Activated CD4-positive, alpha-beta T cell treated with anti-CD3 and anti-CD28 coated beads, Interleukin-2, amount 10 ng/mL, durations not matched to agents 7 days and 5 days (primary cell): Measurements from ENCODE around the gene SI. TPM values are rescaled to one million over a fixed set of nuclear protein-coding genes. Genes with fewer than 3 reads are reported as not detected.

Experiments
- CTCF ChIA-PET: fragments of 350-600 bp; sonication (Branson Sonifier 250); formaldehyde crosslinking; loops from one replicate; lab custom pipeline; 2021; ENCODE audit warnings: antibody characterized with exemption; lab: Charles Lee
- POLR2A ChIA-PET: fragments of 350-600 bp; sonication (Branson Sonifier 250); formaldehyde crosslinking; loops from one replicate; lab custom pipeline; 2021; ENCODE audit warnings: antibody characterized with exemption; lab: Charles Lee
- DNase-seq: peaks from one replicate; pipeline ENCODE4 v3.0.0-alpha.2; 2020
- H3K27ac Mint-ChIP-seq: one replicate; pipeline ENCODE4 v1.8.0; 2021; ENCODE audit warnings: mild to moderate bottlenecking, moderate library complexity, mixed read lengths
- H3K27me3 Mint-ChIP-seq: one replicate; pipeline ENCODE4 v1.8.0; 2021; ENCODE audit warnings: mixed read lengths
- H3K36me3 Mint-ChIP-seq: one replicate; pipeline ENCODE4 v1.8.0; 2021; ENCODE audit warnings: low read depth, mixed read lengths
- H3K4me1 Mint-ChIP-seq: one replicate; pipeline ENCODE4 v1.8.0; 2021; ENCODE audit warnings: mixed read lengths
- H3K4me3 Mint-ChIP-seq: one replicate; pipeline ENCODE4 v1.8.0; 2021; ENCODE audit warnings: mild to moderate bottlenecking, moderate library complexity, mixed read lengths
- H3K9me3 Mint-ChIP-seq: one replicate; pipeline ENCODE4 v1.8.0; 2021; ENCODE audit warnings: mixed read lengths
- total RNA-seq, 2 experiments: library from RNA; stranded (reverse); gene quantifications; one replicate each; pipeline ENCODE4 v1.2.3, GENCODE V29; 2021

SI gene
- not detected for total RNA-seq

GRCh38 chr3:165078293-165078692, at the start of gene SI:
SI (minus strand) TSS chr3:165078496; CDS start chr3:165076012, 2,484 bp downstream.
- Mint-ChIP-seq H3K27me3 (no peaks in the 10 kb centered on the region), H3K4me1 (no peaks in the 10 kb centered on the region), H3K27ac (no peak within 1 kb of the TSS), H3K9me3 (peaks cover 12% of the 10 kb centered on the region), H3K36me3 (no peaks in the 10 kb centered on the region), H3K4me3 (no peak within 1 kb of the TSS)
- ChIA-PET POLR2A (no interaction called here), CTCF (no interaction called here)
- no peak for DNase-seq

GRCh38 chr3:165125836-165126235, 47.5 kb upstream of the SI start:
- peaks cover 6% of the 10 kb centered on the region for H3K9me3 Mint-ChIP-seq
- ChIA-PET CTCF (no interaction called here), POLR2A (no interaction called here)
- DNase-seq = no peak
- no peak overlapping the region for H3K4me3 Mint-ChIP-seq
- no peaks in the 10 kb centered on the region for H3K27me3 Mint-ChIP-seq
- no peaks in the 10 kb centered on the region for H3K36me3 Mint-ChIP-seq
- H3K27ac Mint-ChIP-seq = no peak overlapping the region
- no peaks in the 10 kb centered on the region for H3K4me1 Mint-ChIP-seq

GRCh38 chr3:165111401-165111800, 33.1 kb upstream of the SI start:
- Mint-ChIP-seq H3K27ac (no peak overlapping the region), H3K36me3 (no peaks in the 10 kb centered on the region), H3K4me1 (no peaks in the 10 kb centered on the region), H3K27me3 (no peaks in the 10 kb centered on the region), H3K4me3 (no peak overlapping the region), H3K9me3 (no peaks in the 10 kb centered on the region)
- ChIA-PET CTCF (no interaction called here), POLR2A (no interaction called here)
- DNase-seq = no peak

- DNase-seq = no peak
- H3K27me3 Mint-ChIP-seq = no peaks in the 10 kb centered on the region
- H3K9me3 Mint-ChIP-seq = no peaks in the 10 kb centered on the region
- no peak overlapping the region for H3K27ac Mint-ChIP-seq
- H3K4me1 Mint-ChIP-seq = no peaks in the 10 kb centered on the region
- ChIA-PET CTCF (no interaction called here), POLR2A (no interaction called here)
- no peak overlapping the region for H3K4me3 Mint-ChIP-seq
- H3K36me3 Mint-ChIP-seq = no peaks in the 10 kb centered on the region
Measured at GRCh38 chr3:165103616-165104015, 25.3 kb upstream of the SI start.

- no peak for DNase-seq
- Mint-ChIP-seq H3K27me3 (no peaks in the 10 kb centered on the region), H3K27ac (no peak overlapping the region), H3K9me3 (peaks cover 8% of the 10 kb centered on the region), H3K4me3 (no peak overlapping the region), H3K4me1 (no peaks in the 10 kb centered on the region), H3K36me3 (no peaks in the 10 kb centered on the region)
- POLR2A ChIA-PET = no interaction called here
- CTCF ChIA-PET = no interaction called here
Measured at GRCh38 chr3:165082650-165083049, 4.4 kb upstream of the SI start.

GRCh38 chr3:165081183-165081582, 2.9 kb upstream of the SI start:
- CTCF ChIA-PET = no interaction called here
- Mint-ChIP-seq H3K4me3 (no peak overlapping the region), H3K27ac (no peak overlapping the region), H3K27me3 (no peaks in the 10 kb centered on the region), H3K4me1 (no peaks in the 10 kb centered on the region), H3K36me3 (no peaks in the 10 kb centered on the region), H3K9me3 (peaks cover 12% of the 10 kb centered on the region)
- DNase-seq = no peak
- POLR2A ChIA-PET = no interaction called here

- no peaks in the 10 kb centered on the region for H3K27me3 Mint-ChIP-seq
- H3K27ac Mint-ChIP-seq = no peak overlapping the region
- H3K4me3 Mint-ChIP-seq = no peak overlapping the region
- POLR2A ChIA-PET = no interaction called here
- H3K36me3 Mint-ChIP-seq = no peaks in the 10 kb centered on the region
- H3K9me3 Mint-ChIP-seq = peaks cover 3% of the 10 kb centered on the region
- no peak for DNase-seq
- H3K4me1 Mint-ChIP-seq = no peaks in the 10 kb centered on the region
- CTCF ChIA-PET = no interaction called here
Measured at GRCh38 chr3:165075695-165076094, 2.6 kb downstream of the SI start.

- ChIA-PET CTCF (no interaction called here), POLR2A (no interaction called here)
- no peaks in the 10 kb centered on the region for H3K36me3 Mint-ChIP-seq
- H3K4me1 Mint-ChIP-seq = no peaks in the 10 kb centered on the region
- no peaks in the 10 kb centered on the region for H3K27me3 Mint-ChIP-seq
- H3K4me3 Mint-ChIP-seq = no peak overlapping the region
- no peak overlapping the region for H3K27ac Mint-ChIP-seq
- DNase-seq = no peak
- no peaks in the 10 kb centered on the region for H3K9me3 Mint-ChIP-seq
Measured at GRCh38 chr3:165070682-165071081, 7.6 kb downstream of the SI start.

- CTCF ChIA-PET = no interaction called here
- no peak overlapping the region for H3K4me3 Mint-ChIP-seq
- H3K9me3 Mint-ChIP-seq = no peaks in the 10 kb centered on the region
- no peaks in the 10 kb centered on the region for H3K27me3 Mint-ChIP-seq
- DNase-seq = no peak
- H3K27ac Mint-ChIP-seq = no peak overlapping the region
- H3K36me3 Mint-ChIP-seq = no peaks in the 10 kb centered on the region
- POLR2A ChIA-PET = no interaction called here
- no peaks in the 10 kb centered on the region for H3K4me1 Mint-ChIP-seq
Measured at GRCh38 chr3:165056510-165056909, 21.8 kb downstream of the SI start.

- CTCF ChIA-PET = no interaction called here
Measured at GRCh38 chr3:165040186-165040585, 38.1 kb downstream of the SI start.

GRCh38 chr3:165011557-165011956, 66.7 kb downstream of the SI start:
- H3K4me1 Mint-ChIP-seq = no peaks in the 10 kb centered on the region
- DNase-seq = no peak
- no peak overlapping the region for H3K27ac Mint-ChIP-seq
- CTCF ChIA-PET = no interaction called here
- no peaks in the 10 kb centered on the region for H3K27me3 Mint-ChIP-seq
- POLR2A ChIA-PET = no interaction called here
- H3K9me3 Mint-ChIP-seq = peaks cover 3% of the 10 kb centered on the region
- H3K36me3 Mint-ChIP-seq = no peaks in the 10 kb centered on the region
- no peak overlapping the region for H3K4me3 Mint-ChIP-seq

More at GRCh38 chr3:165040186-165040585, 38.1 kb downstream of the SI start:
- no peaks in the 10 kb centered on the region for H3K27me3 Mint-ChIP-seq
- POLR2A ChIA-PET = no interaction called here
- no peak overlapping the region for H3K27ac Mint-ChIP-seq
- no peaks in the 10 kb centered on the region for H3K4me1 Mint-ChIP-seq
- no peak for DNase-seq
- H3K4me3 Mint-ChIP-seq = no peak overlapping the region
- no peaks in the 10 kb centered on the region for H3K9me3 Mint-ChIP-seq
- H3K36me3 Mint-ChIP-seq = no peaks in the 10 kb centered on the region

GRCh38 chr3:164984947-164985346, 93.3 kb downstream of the SI start:
- H3K27me3 Mint-ChIP-seq = no peaks in the 10 kb centered on the region
- DNase-seq = no peak
- no peaks in the 10 kb centered on the region for H3K4me1 Mint-ChIP-seq
- no peak overlapping the region for H3K4me3 Mint-ChIP-seq
- ChIA-PET CTCF (no interaction called here), POLR2A (no interaction called here)
- no peaks in the 10 kb centered on the region for H3K9me3 Mint-ChIP-seq
- H3K27ac Mint-ChIP-seq = no peak overlapping the region
- no peaks in the 10 kb centered on the region for H3K36me3 Mint-ChIP-seq

- Mint-ChIP-seq H3K4me1 (no peaks in the 10 kb centered on the region), H3K27ac (no peak overlapping the region), H3K27me3 (no peaks in the 10 kb centered on the region), H3K36me3 (no peaks in the 10 kb centered on the region), H3K9me3 (no peaks in the 10 kb centered on the region), H3K4me3 (no peak overlapping the region)
- ChIA-PET CTCF (no interaction called here), POLR2A (no interaction called here)
- DNase-seq = no peak
Measured at GRCh38 chr3:164962610-164963009, 115.7 kb downstream of the SI start.

- no peak for DNase-seq
- no peaks in the 10 kb centered on the region for H3K4me1 Mint-ChIP-seq
- no peaks in the 10 kb centered on the region for H3K27me3 Mint-ChIP-seq
- ChIA-PET CTCF (no interaction called here), POLR2A (no interaction called here)
- no peak overlapping the region for H3K4me3 Mint-ChIP-seq
- H3K9me3 Mint-ChIP-seq = peaks cover 3% of the 10 kb centered on the region
- H3K27ac Mint-ChIP-seq = no peak overlapping the region
- H3K36me3 Mint-ChIP-seq = no peaks in the 10 kb centered on the region
Measured at GRCh38 chr3:164952966-164953365, 125.3 kb downstream of the SI start.
